Spleen (tissue), 7 donors: Measurements from ENCODE around the gene OR1C1.

Experiments used
- POLR2AphosphoS5 ChIP-seq, 3 donors: sonication (generic); formaldehyde crosslinking; IDR thresholded peaks; one replicate each; pipeline ENCODE4 v1.5.1; 2017; ENCODE audit warnings: antibody characterized with exemption in 3 of 3
- TF ChIP-seq, protein P1 (sequence below), 11 experiments: fragments of 200-600 bp in 7 of 11; fragments of 450-650 bp in 4 of 11; sonication (generic) in 4 of 11; IDR thresholded peaks in 8 of 11; conservative IDR thresholded peaks in 3 of 11; 1 replicate in 7 of 11; 2 replicates in 4 of 11; pipeline versions ENCODE4 v1.4.0 to v1.8.0; 2016 to 2021; ENCODE audit warnings: antibody characterized with exemption in 11 of 11, inconsistent platforms in 4 of 11, mild to moderate bottlenecking in 1 of 11
- donor health status: DM: no; HTN: no; CAD: no; lungs with moderate emphysema.
- donor health status: DM: no; HTN: no; CAD: no.
- donor health status: DM: no; HTN: no; CAD: no.

DNA sequence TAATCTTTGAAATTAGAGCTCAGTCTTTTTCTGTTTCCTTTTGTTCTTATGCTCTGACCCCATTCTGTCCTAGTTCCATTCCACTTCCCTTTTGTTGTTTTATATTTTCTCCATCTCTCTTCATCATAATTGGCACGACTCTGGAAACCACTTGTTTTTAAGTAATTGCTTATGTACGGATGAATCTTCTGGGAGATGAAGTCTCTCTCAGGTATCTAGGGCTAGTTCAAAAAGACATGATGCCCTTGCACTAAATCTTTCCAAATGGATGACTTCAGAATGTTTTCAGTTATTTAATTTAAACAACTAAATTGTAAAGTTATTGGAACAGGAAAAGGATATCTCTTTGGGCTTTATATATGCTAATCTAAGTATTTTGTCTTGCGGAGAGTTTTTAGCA, 43.8 kb downstream of the OR1C1 start, which contains the start of gene OR6F1:
- TF ChIP-seq, protein P1, sequence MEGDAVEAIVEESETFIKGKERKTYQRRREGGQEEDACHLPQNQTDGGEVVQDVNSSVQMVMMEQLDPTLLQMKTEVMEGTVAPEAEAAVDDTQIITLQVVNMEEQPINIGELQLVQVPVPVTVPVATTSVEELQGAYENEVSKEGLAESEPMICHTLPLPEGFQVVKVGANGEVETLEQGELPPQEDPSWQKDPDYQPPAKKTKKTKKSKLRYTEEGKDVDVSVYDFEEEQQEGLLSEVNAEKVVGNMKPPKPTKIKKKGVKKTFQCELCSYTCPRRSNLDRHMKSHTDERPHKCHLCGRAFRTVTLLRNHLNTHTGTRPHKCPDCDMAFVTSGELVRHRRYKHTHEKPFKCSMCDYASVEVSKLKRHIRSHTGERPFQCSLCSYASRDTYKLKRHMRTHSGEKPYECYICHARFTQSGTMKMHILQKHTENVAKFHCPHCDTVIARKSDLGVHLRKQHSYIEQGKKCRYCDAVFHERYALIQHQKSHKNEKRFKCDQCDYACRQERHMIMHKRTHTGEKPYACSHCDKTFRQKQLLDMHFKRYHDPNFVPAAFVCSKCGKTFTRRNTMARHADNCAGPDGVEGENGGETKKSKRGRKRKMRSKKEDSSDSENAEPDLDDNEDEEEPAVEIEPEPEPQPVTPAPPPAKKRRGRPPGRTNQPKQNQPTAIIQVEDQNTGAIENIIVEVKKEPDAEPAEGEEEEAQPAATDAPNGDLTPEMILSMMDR (IDR thresholded peaks at IDR 0.05 in 8 of 11, conservative IDR thresholded peaks at IDR 0.05 in 3 of 11) = no peak
- no peak for TF ChIP-seq POLR2AphosphoS5 (IDR thresholded peaks at IDR 0.05)
